Activated B cell treated with CpG ODN at 0.5 μM for 24 hours (primary cell): ENCODE data around the gene RALGAPA2. TPM values are rescaled to one million over a fixed set of nuclear protein-coding genes. Genes with fewer than 3 reads are reported as not detected.

Experiments used
- ATAC-seq: fragments of 200-7000 bp; cut with Tn5 transposase; one replicate; pipeline ENCODE4 v1.10.0; 2021; ENCODE audit warnings: low read depth, mild to moderate bottlenecking, moderate library complexity
- CTCF ChIA-PET: fragments of 350-600 bp; sonication (Branson Sonifier 250); formaldehyde crosslinking; loops from one replicate; lab custom pipeline; 2021; ENCODE audit warnings: antibody characterized with exemption; lab: Charles Lee
- POLR2A ChIA-PET: fragments of 350-600 bp; sonication (Branson Sonifier 250); formaldehyde crosslinking; loops from one replicate; lab custom pipeline; 2021; ENCODE audit warnings: antibody characterized with exemption; lab: Charles Lee
- DNase-seq: peaks from one replicate; pipeline ENCODE4 v3.0.0; 2022
- H3K27ac Mint-ChIP-seq: one replicate; pipeline ENCODE4 v1.8.0; 2020; ENCODE audit warnings: mixed read lengths
- H3K27me3 Mint-ChIP-seq: one replicate; pipeline ENCODE4 v1.8.0; 2021; ENCODE audit warnings: mixed read lengths
- H3K36me3 Mint-ChIP-seq: one replicate; pipeline ENCODE4 v1.8.0; 2021; ENCODE audit warnings: low read depth, mixed read lengths
- H3K4me1 Mint-ChIP-seq: one replicate; pipeline ENCODE4 v1.8.0; 2021; ENCODE audit warnings: mixed read lengths
- H3K4me3 Mint-ChIP-seq: one replicate; pipeline ENCODE4 v1.8.0; 2020; ENCODE audit warnings: mild to moderate bottlenecking, mixed read lengths
- H3K9me3 Mint-ChIP-seq: one replicate; pipeline ENCODE4 v1.8.0; 2020; ENCODE audit warnings: mixed read lengths
- intact Hi-C: fragments of 100-400 bp; cut with micrococcal nuclease; formaldehyde crosslinking; loops from one replicate; pipeline ENCODE4 v1.15.1; 2024
- total RNA-seq: library from RNA; stranded (reverse); gene quantifications from 2 replicates; pipeline ENCODE4 v1.2.3, GENCODE V29; 2022
- TF ChIP-seq, protein P1 (sequence below): fragments of 200-600 bp; IDR thresholded peaks from one replicate; pipeline ENCODE4 v1.8.0; 2022; ENCODE audit warnings: antibody characterized with exemption, mild to moderate bottlenecking

The RALGAPA2 gene
- total RNA-seq, 1 donor from 2014 or later, result 19.2 TPM

DNA sequence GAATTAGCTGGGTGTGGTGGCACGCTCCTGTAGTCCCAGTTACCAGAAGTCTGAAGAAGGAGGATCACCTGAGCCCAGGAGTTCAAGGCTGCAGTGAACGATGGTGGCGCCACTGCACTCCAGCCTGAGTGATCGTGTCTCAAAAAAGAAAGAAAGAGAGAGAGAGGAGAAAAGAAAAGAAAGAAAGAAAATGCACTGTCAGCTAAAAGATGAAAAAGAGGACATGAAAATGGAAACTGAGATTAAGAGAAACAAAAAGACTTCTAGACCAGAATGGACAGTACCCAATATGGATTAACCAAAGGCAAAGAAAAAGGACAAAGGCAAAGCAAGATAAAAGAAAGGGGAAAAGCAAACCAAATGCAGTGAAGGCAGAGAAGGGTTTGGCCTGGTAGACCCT lies 9.0 kb upstream of the RALGAPA2 start:
- Mint-ChIP-seq H3K36me3 (no peaks in the 10 kb centered on the region), H3K27me3 (no peaks in the 10 kb centered on the region), H3K9me3 (no peaks in the 10 kb centered on the region), H3K27ac (no peak overlapping the region), H3K4me1 (no peaks in the 10 kb centered on the region), H3K4me3 (no peak overlapping the region)
- TF ChIP-seq, protein P1, sequence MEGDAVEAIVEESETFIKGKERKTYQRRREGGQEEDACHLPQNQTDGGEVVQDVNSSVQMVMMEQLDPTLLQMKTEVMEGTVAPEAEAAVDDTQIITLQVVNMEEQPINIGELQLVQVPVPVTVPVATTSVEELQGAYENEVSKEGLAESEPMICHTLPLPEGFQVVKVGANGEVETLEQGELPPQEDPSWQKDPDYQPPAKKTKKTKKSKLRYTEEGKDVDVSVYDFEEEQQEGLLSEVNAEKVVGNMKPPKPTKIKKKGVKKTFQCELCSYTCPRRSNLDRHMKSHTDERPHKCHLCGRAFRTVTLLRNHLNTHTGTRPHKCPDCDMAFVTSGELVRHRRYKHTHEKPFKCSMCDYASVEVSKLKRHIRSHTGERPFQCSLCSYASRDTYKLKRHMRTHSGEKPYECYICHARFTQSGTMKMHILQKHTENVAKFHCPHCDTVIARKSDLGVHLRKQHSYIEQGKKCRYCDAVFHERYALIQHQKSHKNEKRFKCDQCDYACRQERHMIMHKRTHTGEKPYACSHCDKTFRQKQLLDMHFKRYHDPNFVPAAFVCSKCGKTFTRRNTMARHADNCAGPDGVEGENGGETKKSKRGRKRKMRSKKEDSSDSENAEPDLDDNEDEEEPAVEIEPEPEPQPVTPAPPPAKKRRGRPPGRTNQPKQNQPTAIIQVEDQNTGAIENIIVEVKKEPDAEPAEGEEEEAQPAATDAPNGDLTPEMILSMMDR, result no peak
- CTCF ChIA-PET, result no interaction called here
- intact Hi-C loops, result no loop called here
- POLR2A ChIA-PET, result no interaction called here
- DNase-seq (no peak), ATAC-seq (no peak)

- ChIA-PET POLR2A (no interaction called here), CTCF (no interaction called here)
- no peak overlapping the region for H3K27ac Mint-ChIP-seq
- H3K4me3 Mint-ChIP-seq, result no peak overlapping the region
- TF ChIP-seq, protein P1, result no peak
- intact Hi-C loops, result no loop called here
- no peaks in the 10 kb centered on the region for H3K9me3 Mint-ChIP-seq
- no peak for ATAC-seq
- H3K27me3 Mint-ChIP-seq, result no peaks in the 10 kb centered on the region
- no peaks in the 10 kb centered on the region for H3K36me3 Mint-ChIP-seq
- H3K4me1 Mint-ChIP-seq, result no peaks in the 10 kb centered on the region
- no peak for DNase-seq
These were observed 7.7 kb upstream of the RALGAPA2 start for GRCh38 chr20:20720158-20720557.

DNA sequence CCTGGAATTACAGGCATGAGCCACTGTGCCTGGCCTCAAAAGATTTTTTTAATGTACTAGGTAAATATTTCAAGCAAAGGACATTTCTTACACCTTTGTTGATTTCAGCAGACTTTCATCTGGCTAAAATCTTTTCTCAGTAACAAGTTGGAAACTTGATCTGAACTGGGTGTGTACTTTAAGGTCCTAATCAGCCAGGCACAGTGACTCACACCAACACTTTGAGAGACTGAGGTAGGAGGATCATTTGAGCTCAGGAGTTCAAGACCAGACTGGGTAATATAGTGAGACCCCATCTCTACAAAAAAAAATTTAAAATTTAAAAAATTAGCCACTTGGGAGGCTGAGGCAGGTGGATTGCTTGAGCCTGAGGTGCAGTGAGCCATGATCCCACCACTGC lies 7.0 kb upstream of the RALGAPA2 start:
- intact Hi-C loops, result loop anchor here (10.0 kb wide), 1 partner anchor 895 kb away; no protein-coding TSS in a partner anchor
- no peaks in the 10 kb centered on the region for H3K4me1 Mint-ChIP-seq
- no peak overlapping the region for H3K4me3 Mint-ChIP-seq
- TF ChIP-seq, protein P1, result no peak
- ATAC-seq (no peak), DNase-seq (no peak)
- CTCF ChIA-PET, result no interaction called here
- H3K36me3 Mint-ChIP-seq, result no peaks in the 10 kb centered on the region
- POLR2A ChIA-PET, result no interaction called here
- H3K27me3 Mint-ChIP-seq, result no peaks in the 10 kb centered on the region
- H3K27ac Mint-ChIP-seq, result no peak overlapping the region
- H3K9me3 Mint-ChIP-seq, result no peaks in the 10 kb centered on the region

- ATAC-seq (no peak), DNase-seq (no peak)
- ChIA-PET CTCF (interaction anchor here (0.9 kb wide), 1 partner anchor 119 kb away, joined by 3 read pairs; no protein-coding TSS in a partner anchor), POLR2A (interaction anchor here (1.2 to 1.6 kb wide), 4 partner anchors 45 to 660 kb away, joined by 3 to 7 read pairs (median 4); partner anchors contain the start of genes CFAP61 and CRNKL1)
- Mint-ChIP-seq H3K4me3 (peak overlapping the region; percentile 90), H3K36me3 (peaks cover 4% of the 10 kb centered on the region), H3K9me3 (no peaks in the 10 kb centered on the region), H3K27ac (peak overlapping the region; percentile 92), H3K27me3 (no peaks in the 10 kb centered on the region), H3K4me1 (peaks cover 26% of the 10 kb centered on the region)
- TF ChIP-seq, protein P1, result no peak
- intact Hi-C loops, result loop anchor here (1.0 to 10.0 kb wide), 4 partner anchors 249 to 889 kb away; partner anchors contain the start of genes KIZ and XRN2
These were observed 861 bp upstream of the RALGAPA2 start for GRCh38 chr20:20713244-20713765.

GRCh38 chr20:20712004-20712473 lies 405 bp downstream of the RALGAPA2 start:
- intact Hi-C loops, result loop anchor here (1.0 to 10.0 kb wide), 5 partner anchors 44 to 887 kb away; partner anchors contain the start of genes CFAP61, CRNKL1, KIZ and XRN2
- TF ChIP-seq, protein P1, result no peak
- H3K4me3 Mint-ChIP-seq, result peak overlapping the region; percentile 90
- POLR2A ChIA-PET, result interaction anchor here (0.5 to 1.6 kb wide), 6 partner anchors 10 to 659 kb away, joined by 3 to 7 read pairs (median 4); partner anchors contain the start of genes CFAP61 and CRNKL1
- CTCF ChIA-PET, result no interaction called here
- no peak for ATAC-seq
- no peaks in the 10 kb centered on the region for H3K9me3 Mint-ChIP-seq
- peaks cover 4% of the 10 kb centered on the region for H3K36me3 Mint-ChIP-seq
- H3K27ac Mint-ChIP-seq, result peak overlapping the region; percentile 79
- H3K27me3 Mint-ChIP-seq, result no peaks in the 10 kb centered on the region
- peaks cover 26% of the 10 kb centered on the region for H3K4me1 Mint-ChIP-seq
- DNase-seq, result no peak
